GM21737 (cell line): ENCODE data around the gene NKX3-2.
A peak's percentile ranks its signal among the peaks of the same experiment; 100 is the strongest.

Source experiments
- ATAC-seq: cut with Tn5 transposase; IDR thresholded peaks from one replicate; pipeline ENCODE4 v1.9.1; 2021; ENCODE audit warnings: mild to moderate bottlenecking, moderate library complexity; ENCODE audit not compliant: unreplicated experiment

Gene NKX3-2

DNA sequence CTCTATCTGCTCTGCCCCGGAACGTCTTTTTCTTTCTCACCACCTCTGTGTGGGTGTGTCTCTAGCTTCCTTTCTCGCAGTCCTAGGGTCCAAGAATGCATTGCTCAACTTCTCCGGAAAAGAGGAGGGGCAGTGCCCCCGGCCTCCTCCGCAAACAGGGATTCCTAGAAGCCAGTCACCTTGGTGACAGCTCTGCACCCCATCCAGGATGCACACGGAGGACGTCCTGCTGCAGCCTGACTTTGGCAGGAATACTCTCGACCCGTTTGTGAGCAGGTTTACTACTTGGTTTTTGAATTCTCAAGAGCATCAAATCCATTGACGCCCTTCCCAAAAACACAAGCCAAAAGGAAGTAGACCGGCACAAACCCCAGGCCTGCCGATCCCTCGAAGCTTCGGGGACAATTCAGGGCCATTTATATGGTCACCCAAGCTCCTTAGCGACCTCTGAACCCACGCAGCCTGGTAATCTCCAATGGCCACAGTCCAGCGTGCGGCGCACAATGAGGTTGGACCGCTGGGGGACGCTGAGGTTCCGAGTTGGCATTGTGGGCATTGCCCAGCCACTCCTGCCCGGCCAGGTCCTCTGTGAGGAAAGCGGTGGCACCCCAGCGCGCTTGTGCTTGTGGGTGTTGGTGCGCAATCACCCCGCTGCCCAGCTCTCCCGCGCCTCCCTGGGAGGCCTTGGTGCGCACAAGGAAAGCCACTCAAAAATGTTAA, 9.8 kb downstream of the NKX3-2 start:
- ATAC-seq, result no peak

DNA sequence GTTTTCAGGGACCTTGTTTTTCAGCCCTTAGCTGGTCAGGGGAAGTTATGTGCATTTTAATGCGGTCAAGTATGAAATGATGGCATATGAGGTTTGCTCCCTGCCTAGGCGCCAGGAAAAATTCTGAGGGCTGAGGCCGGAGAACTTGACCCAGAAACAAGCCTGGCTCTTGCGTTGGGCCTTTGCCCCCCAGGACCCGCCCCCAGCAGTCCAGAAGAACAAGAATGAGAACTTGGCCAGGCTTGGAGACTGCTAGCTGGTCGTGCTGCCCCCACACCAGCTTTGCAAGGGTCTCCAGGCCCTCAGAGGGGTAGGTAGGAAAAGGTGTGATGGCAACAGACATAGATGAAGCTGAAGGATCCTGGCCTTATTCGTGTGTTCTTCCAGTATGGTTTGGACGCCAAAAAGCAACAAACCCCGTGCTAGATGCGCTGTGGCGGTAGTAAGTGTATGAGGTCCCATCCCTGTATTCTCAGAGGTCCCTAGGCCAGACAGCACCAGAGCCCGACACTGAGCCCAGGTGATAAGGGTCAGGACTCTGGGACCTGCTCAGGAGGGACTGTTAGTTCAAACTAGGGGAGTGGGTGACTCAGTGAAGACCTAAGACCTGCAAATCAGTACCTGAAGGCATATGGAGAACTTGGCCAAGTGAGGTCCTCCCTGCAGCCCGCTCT, 10.5 kb downstream of the NKX3-2 start:
- ATAC-seq, result no peak

DNA sequence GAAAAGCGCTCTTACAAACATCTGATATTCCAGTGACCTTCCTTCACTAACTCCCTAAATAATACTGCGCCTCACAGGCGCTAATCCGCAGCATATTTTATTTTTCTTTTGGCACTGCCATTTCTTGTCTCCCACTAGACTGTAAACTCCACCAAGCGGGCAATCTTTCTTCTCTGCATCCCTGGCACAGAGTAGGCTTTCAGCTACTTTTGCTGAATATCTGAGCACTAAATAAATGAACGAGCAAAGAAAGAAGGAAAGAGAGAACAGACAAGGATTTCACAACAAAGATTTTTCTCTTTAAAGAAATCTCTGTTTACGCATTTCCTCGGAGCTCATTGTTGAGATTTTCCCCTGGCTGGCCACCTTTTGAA, 12.7 kb downstream of the NKX3-2 start:
- ATAC-seq, result no peak

DNA sequence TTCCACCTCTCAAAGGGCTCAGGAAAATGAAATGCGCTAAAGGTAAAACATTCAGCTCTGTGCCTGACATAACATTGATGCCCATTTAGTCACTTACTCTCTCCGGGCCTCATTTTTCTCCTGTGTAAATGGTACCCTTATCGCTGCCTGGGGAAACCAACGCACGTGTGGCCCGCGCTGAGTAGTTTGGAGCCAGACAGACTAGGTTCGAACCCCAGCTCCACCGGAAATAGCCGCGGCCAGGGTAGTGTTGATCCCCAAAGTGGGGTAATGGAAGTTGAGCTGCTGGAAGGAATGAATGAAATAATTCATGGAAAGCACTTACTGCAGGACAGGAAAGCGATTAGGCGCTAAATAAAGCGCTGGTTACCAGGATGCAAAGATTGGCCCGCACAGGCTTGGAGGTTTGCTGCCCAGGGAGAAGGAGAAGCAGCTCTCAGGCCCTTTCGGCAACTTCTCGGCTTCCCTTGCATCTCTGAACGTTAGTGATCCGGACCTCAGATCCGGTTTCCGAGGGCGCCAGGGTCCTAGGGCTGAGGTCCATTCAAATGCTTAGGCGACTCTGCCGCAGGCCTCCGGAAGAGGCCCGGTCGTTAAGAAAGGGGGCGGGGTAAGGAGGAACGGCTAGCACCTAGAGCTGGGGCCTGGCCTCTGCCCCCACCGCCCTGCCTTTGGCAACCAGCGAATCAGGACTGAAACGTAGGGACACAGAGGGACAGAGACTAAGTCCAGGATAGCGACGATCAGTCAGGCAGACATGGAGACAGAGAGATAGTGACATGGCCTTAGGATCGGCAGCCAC, 13.3 kb downstream of the NKX3-2 start:
- ATAC-seq, result no peak

DNA sequence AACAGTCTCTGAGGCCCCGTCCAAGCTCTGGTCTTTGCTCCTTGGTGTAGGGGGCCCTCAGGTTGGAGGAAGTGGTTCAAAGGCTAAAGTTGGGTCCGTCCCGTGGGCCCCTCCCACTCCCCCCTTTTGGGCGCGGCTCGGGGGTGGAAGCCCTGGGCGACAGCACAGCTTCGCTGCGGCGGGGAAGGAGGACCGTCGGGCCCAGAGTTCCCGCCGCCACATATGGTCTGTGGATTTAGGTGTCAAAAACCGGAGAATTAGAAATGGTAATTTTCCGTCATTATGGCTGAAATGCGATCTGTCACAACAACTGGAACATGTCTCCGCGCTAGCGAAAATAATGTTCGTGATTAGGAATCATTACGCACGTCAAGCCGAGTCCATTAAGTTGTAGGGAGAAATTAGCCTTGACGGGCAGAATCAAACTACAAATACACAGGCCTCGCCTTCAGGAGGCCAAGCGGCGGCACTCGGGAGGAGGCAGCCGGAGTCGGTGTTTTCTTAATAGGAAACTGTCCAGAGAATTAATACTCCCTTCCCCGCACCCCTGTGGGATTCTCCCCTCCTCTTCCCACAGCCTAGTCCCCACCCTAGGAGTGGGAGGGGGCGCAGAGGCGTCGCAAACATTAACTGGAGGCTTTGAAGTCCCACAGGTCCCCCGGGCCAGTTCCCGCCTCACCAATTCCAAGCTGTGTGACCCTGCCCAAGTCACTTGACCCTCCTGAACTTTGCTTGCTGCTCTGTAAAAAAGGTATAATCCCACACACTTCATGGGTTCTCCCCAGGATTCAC, 15.0 kb downstream of the NKX3-2 start:
- no peak for ATAC-seq

DNA sequence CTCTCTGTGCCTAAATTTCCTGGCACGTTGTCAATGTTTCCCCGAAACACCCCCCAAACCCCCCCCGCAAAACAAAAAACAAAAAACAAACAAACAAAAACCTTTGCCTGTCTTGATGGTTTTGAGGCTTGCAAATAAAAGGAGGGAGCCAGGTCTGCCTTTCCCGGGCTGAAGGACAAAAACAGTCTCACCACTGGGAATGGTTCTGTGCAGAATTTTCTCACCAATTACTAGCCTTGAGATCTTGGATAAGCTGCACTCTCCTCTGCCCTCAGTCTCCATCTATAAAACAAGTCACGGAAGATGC, 15.5 kb downstream of the NKX3-2 start:
- ATAC-seq, result no peak

DNA sequence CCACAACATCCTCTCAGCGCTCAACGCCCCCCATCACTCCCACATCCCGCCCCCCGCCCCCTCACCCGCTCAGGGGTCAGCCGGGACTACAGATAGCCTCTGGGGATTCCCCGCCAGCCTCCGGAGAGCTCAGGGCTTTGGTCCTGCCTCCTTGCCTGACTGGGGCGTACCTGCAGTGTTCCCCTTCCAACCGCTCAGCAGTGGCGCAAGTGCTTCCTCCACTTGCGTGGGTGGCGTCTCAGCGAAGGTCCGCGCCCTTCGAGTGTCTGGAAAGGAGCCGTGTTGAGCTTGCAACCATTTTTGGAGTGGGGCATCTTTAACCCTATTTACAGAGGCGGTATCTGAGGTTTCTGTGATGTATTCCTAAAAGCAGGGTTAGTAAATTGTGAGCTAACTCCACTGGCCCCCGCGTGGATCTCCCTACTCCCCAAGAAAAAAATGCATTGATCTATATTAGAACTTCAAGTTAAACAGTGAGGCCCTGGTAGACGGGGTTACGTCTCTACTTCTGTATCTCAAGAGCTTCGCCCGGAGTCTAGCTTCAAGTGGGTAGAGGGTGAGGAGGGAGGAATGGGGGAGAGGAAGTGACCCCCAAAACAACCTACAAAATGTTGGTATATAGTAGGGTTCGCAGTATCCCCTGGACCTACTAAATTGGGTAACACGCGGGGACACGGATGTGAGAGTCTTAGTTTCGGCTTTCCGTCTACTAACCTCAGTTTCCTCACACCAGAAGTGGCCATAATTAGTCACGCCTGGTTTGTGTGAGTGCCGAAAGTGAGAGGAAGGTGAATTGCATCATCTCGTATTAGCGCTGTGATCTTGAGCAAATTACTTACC, 16.1 kb downstream of the NKX3-2 start:
- peak; percentile 76 for ATAC-seq

DNA sequence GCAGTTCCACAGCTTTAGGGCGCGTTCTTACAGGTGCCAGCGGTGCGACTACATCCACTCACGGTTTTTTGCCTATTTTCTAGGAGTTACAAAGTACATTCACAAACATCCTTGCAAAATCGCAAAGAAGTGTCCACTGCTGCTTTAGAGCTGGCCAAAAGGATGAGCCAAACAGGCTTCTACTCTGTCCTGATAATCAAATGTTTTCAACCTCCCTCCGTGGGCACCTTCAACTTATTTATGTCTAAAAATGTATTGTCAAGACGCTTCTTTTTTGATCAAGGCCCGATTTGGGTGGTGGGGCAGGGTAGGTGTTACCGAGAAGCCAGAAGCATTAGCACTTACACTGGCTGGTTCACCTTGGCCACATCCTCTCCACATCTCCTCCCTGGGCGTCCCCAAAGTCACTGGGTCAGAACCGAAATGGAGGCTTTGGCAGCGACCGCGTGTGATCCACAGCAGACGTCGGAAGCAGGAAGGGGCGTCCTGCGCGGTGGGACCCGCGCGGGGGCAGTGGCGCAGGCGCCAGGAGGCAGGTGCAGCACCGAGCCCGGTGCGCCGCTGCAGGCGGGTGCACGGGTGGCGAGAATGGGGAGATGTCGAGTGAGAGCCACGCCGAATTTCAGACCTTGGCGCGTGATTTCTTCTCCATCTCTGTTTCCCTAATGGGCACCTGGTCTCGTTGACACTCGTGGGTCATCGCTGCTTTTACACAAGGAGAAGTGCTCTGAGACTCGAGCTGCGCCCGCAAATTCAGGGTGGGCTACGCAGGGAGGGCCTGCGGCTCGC, 16.9 kb downstream of the NKX3-2 start:
- no peak for ATAC-seq

DNA sequence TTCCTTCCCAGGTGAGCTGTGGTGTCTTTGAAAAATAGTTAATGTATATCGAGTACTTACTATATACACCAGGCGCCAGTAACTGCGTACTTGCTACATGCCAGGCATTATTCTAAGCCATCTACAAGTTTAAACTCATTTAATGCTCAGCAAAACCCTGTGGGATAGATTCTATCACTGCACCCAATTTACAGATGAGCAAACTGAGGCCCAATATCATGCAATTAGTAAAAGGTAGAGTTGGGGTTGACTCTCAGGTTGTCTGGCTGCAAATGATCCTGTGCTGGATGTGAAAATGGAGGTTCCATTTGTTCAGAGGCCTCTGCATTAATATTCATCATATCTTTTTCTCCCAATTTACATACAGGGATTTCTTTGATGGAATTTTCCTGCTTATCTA, 17.6 kb downstream of the NKX3-2 start:
- ATAC-seq, result no peak

DNA sequence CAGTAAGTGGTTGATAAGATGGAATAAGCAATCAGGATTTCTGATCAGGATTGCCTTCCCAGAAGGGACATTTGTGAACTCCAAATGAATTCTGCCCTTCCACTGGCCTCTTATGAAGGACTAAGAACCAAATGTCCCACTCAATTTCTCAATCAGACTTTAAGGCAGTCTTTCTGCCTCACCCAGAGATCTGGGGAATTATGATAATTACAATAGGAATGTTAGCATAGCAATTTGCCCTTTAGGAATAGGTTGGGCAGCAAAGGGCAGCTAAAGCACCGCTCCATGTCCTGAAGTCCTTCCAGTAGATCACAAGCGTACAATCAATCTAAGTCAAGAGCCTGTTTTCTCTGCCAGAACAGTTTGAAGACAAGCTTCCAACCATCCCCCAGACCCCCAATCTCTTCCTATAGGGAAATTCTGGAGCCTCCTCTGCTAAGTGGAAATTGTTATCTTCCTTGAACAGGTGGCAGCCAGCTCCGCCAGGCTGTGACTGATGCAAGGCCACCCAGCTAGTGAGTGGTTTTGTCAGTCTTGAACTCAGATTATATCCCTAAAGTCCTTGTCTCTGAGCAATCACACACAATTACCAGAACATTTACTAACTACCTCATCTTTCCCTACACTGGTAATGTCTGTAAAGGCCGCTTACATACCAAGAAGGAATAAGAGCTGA, 18.6 kb downstream of the NKX3-2 start:
- no peak for ATAC-seq

DNA sequence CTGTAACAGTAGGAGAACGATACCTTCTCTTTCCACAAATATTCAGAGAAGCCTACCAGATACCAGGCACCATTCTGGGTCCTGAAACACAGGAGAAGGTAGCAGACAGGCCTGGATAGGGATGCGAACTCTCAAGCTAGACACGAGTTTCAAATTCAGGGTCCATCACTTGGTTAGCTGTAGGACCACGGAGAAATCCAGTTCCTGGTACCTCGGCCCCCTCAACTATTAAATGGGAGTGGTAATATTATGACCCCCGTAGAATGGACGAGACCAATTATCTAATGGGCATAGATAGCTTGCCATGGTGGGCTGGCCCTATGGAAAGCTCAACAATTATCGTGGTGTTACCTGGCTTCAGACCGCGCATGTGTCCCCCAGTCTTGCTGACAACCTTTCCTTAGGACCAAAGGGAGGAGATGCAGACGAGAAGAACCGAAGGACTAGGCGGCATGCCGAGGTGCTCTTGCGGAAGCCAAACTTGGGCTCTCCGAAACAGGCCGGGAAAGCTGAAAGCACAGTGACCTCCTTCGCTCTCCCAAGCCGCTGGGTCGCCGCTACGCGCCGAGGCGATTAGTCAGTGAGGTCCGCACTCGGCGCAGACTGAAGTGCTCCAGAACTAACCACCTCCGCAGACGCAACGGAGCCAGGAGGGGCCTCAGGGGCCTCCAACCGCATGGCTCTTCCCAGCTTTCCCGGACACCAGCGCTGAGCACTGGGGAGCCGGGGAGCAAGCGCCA, 19.6 kb downstream of the NKX3-2 start:
- no peak for ATAC-seq

DNA sequence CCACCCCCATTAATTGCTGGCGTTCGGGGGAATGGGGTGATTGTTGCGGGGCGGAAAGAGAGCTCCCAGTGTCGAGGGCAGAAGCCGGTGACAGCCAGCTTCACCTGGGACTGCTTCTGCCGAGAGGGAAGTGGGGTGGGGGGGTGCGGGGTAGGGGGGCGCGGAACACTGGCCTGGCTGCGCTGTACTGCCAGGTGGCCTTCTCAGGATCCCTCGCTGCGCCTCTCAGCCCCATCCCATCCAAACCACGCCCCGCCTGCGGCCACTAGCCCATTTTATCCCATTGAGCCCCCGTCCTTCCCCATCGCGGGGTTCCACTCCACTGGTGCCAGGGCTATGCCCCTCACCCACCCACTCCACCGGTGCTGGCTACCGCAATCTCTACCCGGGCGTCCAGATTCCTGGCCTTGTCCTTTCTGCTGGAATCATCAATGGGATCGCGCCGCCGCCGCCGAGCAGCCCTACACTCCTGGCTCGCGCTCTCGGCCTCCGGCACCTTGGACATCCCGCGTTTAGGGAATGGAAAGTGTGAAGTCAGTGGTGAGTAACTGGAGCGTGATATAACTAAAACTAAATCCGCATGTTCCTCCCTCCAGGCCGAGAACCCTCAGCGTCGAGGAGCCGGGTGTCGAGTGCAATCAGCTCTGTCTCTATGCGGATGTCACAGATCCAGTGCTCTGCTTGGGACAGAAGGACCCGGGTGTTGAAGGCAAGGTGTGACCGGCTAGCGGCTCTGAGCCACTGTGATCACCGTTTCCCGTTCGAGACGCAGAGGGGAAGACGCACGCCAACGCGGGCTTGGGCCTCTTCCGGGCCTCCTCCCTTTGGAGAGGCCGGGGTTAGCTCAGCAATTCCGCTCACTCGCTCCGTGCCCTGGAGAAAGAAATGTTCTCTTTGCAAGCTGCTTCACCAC, 20.5 kb downstream of the NKX3-2 start:
- ATAC-seq, result no peak

DNA sequence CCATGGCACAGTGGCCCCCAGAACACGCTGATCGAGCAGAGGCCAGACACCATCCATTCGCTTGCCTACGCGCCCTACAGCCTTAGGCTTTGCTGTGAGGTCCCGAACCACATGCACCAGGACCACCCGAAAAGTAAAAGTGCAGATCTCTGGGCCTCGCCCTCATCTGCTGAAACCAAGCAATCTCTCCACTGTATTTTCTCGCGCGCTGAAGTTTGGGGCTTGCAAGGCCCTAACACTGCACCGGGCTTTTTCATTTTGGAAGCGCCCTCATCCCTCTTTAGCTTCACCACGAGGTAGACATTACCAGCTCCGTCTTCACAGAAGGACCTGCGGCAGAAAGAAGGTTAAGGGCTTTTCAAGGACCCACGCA, 21.2 kb downstream of the NKX3-2 start:
- ATAC-seq, result no peak

DNA sequence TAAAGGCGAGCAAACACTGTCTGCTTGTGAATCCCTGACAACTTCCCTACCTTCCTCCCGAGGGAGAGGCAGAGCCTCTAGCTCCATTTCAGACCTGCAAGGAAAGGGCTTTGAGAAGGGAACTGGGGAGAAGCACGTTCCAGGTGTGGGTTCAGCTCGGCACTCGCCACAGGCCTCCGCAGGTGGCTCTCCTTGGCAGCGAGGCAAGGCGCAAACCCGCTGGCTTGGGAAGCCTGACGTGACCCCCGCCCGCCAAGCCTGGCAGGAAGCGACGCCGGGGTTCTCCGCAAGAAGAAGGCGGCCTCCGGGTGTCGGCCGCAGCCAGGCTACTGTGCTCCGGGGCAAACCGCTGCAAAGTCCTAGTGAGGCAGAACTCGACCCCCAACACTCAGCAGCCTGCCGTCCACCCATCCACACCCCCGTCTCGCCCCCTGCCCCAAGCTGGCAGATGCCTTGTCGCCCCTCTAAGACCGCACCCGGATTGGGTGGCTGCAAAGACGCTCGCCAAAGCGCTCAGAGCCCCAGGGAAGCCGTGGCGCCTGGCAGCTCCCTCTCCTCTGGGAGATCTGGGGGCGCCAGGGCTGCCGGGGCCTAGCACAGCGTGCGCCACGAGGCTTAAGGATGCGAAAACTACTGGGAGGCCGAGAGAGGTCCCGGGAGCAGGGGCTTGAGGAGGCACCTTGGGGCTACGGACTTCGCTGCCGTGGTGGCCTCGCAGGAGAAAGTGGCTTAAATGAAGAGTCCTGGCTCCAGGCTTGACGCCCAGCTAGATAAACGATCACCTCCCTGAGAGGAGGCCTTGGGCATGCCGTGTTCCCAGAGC, 21.8 kb downstream of the NKX3-2 start:
- ATAC-seq, result no peak

DNA sequence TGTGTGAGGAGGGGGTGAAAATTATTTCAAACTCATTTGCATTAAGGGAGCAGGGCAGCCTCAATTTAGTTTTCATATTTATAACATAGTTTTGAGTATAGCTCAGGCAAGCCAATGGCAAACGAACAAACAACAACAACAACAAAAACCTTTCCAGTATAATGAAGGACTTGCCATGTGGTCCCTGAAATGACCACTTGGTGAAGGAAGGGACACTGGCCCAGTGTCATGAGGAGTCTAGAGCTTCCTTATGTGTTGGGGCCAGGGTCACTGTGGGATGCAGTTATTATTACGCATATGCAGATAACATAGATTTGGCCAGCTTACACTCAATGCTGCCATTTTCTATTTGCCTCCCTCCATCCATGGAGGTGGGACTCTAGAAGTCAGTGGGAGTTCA, 23.3 kb downstream of the NKX3-2 start:
- no peak for ATAC-seq

DNA sequence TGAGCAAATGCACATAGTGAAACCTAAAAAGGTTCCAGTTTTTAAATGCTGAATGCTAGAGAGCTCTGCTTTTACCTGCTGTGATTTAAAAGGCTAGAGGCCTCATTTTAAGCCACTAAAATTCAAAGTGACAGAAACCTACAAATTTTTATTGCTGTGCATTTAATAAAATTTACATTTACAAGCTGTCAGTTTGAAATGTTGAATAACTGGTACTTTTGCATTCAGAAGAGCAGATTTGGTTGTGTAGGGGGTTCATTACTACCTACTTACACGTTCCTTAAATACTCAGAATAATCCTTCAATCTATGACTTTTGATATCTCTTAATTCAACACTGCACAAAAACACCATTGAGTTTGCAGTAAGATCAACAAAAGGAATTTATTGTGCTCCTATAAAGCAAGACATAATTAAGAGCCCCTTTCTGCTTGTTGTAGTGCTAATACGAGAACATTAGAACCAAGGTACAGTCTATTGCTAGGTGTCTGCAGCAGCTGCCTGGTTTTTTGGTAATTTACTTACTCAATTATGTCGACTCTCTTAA, 27.9 kb downstream of the NKX3-2 start:
- ATAC-seq, result no peak
